Measurements from ENCODE around the gene FSD2. TPM values are rescaled to one million over a fixed set of nuclear protein-coding genes. Genes with fewer than 3 reads are reported as not detected.

Gene FSD2
- total RNA-seq, 1 donor: not detected

- Histone ChIP-seq H3K9me3 (ENCODE audit: low read depth, low read length) (no peaks in the 10 kb centered on the region), H3K36me3 (ENCODE audit: insufficient read depth, low read length) (no peaks in the 10 kb centered on the region), H3K4me3 (ENCODE audit: insufficient read depth, low read length) (no peak overlapping the region), H4K20me1 (ENCODE audit: insufficient read depth, low read length) (no peaks in the 10 kb centered on the region), H3K79me2 (ENCODE audit: insufficient read depth, low read length) (no peaks in the 10 kb centered on the region), H3K4me2 (ENCODE audit: insufficient read depth, low read length) (no peak overlapping the region), H3K4me1 (ENCODE audit: insufficient read depth, low read length) (peaks cover 5% of the 10 kb centered on the region), H3K27me3 (ENCODE audit: insufficient read depth, low read length) (no peaks in the 10 kb centered on the region), H2AFZ (ENCODE audit: low read length) (no peak overlapping the region), H3K27ac (ENCODE audit: low read depth, low read length) (no peak overlapping the region)
- DNase-seq (ENCODE audit: insufficient read length, low spot score, missing footprints): no peak
- TF ChIP-seq CTCF (IDR thresholded peaks at IDR 0.05; ENCODE audit: extremely low read depth, low read depth, low read length): no peak
Observed at GRCh38 chr15:82848241-82848993, 42.5 kb upstream of the FSD2 start.

DNA sequence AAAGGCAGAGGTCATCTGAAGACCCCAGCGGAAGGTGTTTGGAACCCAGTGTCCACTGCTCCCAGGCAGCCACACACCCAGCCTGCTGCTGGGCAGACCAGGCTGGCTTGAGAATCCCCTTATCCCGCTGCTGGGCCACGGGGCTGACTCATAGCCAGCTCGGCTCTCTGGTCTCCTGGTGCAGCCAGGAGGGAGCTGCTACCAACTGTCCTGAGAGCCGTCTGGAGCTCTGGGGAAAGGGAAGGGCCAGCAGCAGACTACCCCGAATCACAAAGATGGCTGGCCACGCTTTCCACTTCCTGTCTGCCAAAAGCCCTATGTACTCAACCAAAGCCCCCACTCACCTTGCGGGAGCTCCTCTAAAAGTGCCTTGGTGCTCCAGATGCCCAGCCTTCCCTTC lies 41.8 kb upstream of the FSD2 start:
- no peak for DNase-seq (ENCODE audit: insufficient read length, low spot score, missing footprints)
- no peaks in the 10 kb centered on the region for H3K79me2 ChIP-seq (ENCODE audit: insufficient read depth, low read length)
- no peak overlapping the region for H3K27ac ChIP-seq (ENCODE audit: low read depth, low read length)
- H3K4me2 ChIP-seq (ENCODE audit: insufficient read depth, low read length): no peak overlapping the region
- no peak overlapping the region for H3K4me3 ChIP-seq (ENCODE audit: insufficient read depth, low read length)
- H2AFZ ChIP-seq (ENCODE audit: low read length): no peak overlapping the region
- H3K4me1 ChIP-seq (ENCODE audit: insufficient read depth, low read length): peaks cover 5% of the 10 kb centered on the region
- no peaks in the 10 kb centered on the region for H3K36me3 ChIP-seq (ENCODE audit: insufficient read depth, low read length)
- H3K9me3 ChIP-seq (ENCODE audit: low read depth, low read length): no peaks in the 10 kb centered on the region
- TF ChIP-seq CTCF (IDR thresholded peaks at IDR 0.05; ENCODE audit: extremely low read depth, low read depth, low read length): no peak
- H4K20me1 ChIP-seq (ENCODE audit: insufficient read depth, low read length): no peaks in the 10 kb centered on the region
- H3K27me3 ChIP-seq (ENCODE audit: insufficient read depth, low read length): no peaks in the 10 kb centered on the region

- H3K4me2 ChIP-seq (ENCODE audit: insufficient read depth, low read length): no peak overlapping the region
- peaks cover 5% of the 10 kb centered on the region for H3K4me1 ChIP-seq (ENCODE audit: insufficient read depth, low read length)
- no peaks in the 10 kb centered on the region for H3K36me3 ChIP-seq (ENCODE audit: insufficient read depth, low read length)
- no peaks in the 10 kb centered on the region for H3K9me3 ChIP-seq (ENCODE audit: low read depth, low read length)
- no peaks in the 10 kb centered on the region for H3K79me2 ChIP-seq (ENCODE audit: insufficient read depth, low read length)
- H3K27me3 ChIP-seq (ENCODE audit: insufficient read depth, low read length): no peaks in the 10 kb centered on the region
- no peak overlapping the region for H3K27ac ChIP-seq (ENCODE audit: low read depth, low read length)
- TF ChIP-seq CTCF (IDR thresholded peaks at IDR 0.05; ENCODE audit: extremely low read depth, low read depth, low read length): no peak
- H4K20me1 ChIP-seq (ENCODE audit: insufficient read depth, low read length): no peaks in the 10 kb centered on the region
- no peak overlapping the region for H3K4me3 ChIP-seq (ENCODE audit: insufficient read depth, low read length)
- no peak overlapping the region for H2AFZ ChIP-seq (ENCODE audit: low read length)
- DNase-seq (ENCODE audit: insufficient read length, low spot score, missing footprints): no peak
Observed at GRCh38 chr15:82846621-82847020, 40.8 kb upstream of the FSD2 start.

GRCh38 chr15:82845686-82846085 lies 39.8 kb upstream of the FSD2 start:
- no peak overlapping the region for H2AFZ ChIP-seq (ENCODE audit: low read length)
- no peak overlapping the region for H3K4me2 ChIP-seq (ENCODE audit: insufficient read depth, low read length)
- no peaks in the 10 kb centered on the region for H4K20me1 ChIP-seq (ENCODE audit: insufficient read depth, low read length)
- TF ChIP-seq CTCF (IDR thresholded peaks at IDR 0.05; ENCODE audit: extremely low read depth, low read depth, low read length): no peak
- no peaks in the 10 kb centered on the region for H3K27me3 ChIP-seq (ENCODE audit: insufficient read depth, low read length)
- DNase-seq (ENCODE audit: insufficient read length, low spot score, missing footprints): no peak
- peaks cover 5% of the 10 kb centered on the region for H3K4me1 ChIP-seq (ENCODE audit: insufficient read depth, low read length)
- H3K4me3 ChIP-seq (ENCODE audit: insufficient read depth, low read length): no peak overlapping the region
- no peaks in the 10 kb centered on the region for H3K9me3 ChIP-seq (ENCODE audit: low read depth, low read length)
- H3K27ac ChIP-seq (ENCODE audit: low read depth, low read length): no peak overlapping the region
- H3K36me3 ChIP-seq (ENCODE audit: insufficient read depth, low read length): no peaks in the 10 kb centered on the region
- no peaks in the 10 kb centered on the region for H3K79me2 ChIP-seq (ENCODE audit: insufficient read depth, low read length)
